Measurements from ENCODE around the gene SLC1A2.

SLC1A2 gene

DNA sequence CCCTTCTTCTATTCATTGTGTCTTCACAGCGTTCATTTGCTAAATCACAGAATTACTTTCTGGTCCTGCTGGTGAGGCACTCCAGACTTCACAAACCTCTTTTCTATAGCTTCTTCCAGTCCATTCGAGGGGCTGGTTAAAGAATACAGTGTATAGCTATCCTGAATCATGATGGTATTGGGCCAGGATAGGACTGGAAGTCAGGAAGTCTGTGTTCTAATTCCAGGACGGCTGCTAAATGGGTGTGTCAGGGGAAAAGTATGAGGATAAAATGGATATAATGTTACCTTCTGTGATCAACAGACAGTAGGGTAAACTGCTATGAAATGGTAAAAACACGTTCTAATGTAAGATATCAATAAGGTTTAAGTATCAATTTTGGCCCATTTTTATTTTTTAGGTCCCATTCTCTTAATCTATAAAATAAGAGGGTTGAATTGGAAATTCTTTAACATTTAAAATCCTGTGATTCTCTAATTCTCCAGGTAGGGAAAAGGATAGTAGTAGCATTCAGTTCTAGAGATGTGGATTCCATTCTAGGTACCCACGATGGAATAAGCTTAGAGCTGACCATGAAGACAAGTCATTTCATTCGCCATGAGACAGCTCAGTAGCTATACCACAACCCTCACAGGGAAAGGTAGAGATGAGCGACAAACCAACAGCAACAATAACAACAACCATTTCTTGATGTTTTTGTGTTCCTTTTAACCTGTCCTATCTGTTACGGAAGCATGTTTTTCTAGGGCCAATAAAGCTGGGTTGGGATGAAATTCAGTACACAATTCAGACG lies 96.1 kb downstream of the SLC1A2 start:
- H3K4me3 ChIP-seq (ENCODE audit: low read length), result no peak overlapping the region
- H3K27ac ChIP-seq (ENCODE audit: low read depth, low read length), result no peak overlapping the region
- no peaks in the 10 kb centered on the region for H3K36me3 ChIP-seq (ENCODE audit: control insufficient read depth, insufficient read depth, low read length)
- no peaks in the 10 kb centered on the region for H3K27me3 ChIP-seq (ENCODE audit: control insufficient read depth, insufficient read depth, low read length)
- peaks cover 9% of the 10 kb centered on the region for H3K4me1 ChIP-seq (ENCODE audit: control insufficient read depth, insufficient read depth, low read length)
- H3K9ac ChIP-seq (ENCODE audit: low read length), result no peak overlapping the region

DNA sequence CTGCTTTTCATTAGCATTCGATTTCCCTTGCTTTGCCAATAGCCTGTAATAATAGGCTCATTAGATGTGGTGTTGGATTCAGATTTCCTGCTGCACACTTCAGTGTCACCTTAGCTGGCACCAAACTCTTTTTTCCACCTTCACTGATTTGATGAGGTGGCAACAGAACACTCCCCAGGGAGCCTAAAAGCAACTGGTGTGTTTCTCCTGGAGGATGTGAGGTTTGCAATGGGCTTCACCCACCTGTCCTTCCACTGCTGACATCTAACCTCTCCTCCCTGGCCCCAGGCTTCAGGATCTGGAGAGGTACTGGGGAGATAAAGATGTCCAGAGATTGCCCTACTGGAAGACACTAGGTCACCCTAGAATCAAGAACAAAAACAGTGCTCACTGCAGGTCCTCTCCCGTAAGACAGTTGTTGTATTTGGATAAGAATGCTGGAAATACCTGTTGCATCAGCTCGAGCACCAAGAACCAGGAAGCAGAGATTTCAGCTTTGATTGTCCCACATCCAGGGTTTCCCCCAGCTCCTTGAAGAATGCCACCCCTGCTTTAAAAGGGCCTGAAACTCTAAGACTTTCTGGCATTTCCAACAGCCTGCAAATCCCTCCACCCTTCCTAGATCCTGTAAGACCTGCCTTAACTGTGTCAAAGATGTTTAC lies 96.9 kb downstream of the SLC1A2 start:
- Histone ChIP-seq H3K27ac (ENCODE audit: low read depth, low read length) (no peak overlapping the region), H3K4me3 (ENCODE audit: low read length) (no peak overlapping the region), H3K9ac (ENCODE audit: low read length) (no peak overlapping the region), H3K4me1 (ENCODE audit: control insufficient read depth, insufficient read depth, low read length) (peaks cover 9% of the 10 kb centered on the region), H3K36me3 (ENCODE audit: control insufficient read depth, insufficient read depth, low read length) (no peaks in the 10 kb centered on the region), H3K27me3 (ENCODE audit: control insufficient read depth, insufficient read depth, low read length) (no peaks in the 10 kb centered on the region)

DNA sequence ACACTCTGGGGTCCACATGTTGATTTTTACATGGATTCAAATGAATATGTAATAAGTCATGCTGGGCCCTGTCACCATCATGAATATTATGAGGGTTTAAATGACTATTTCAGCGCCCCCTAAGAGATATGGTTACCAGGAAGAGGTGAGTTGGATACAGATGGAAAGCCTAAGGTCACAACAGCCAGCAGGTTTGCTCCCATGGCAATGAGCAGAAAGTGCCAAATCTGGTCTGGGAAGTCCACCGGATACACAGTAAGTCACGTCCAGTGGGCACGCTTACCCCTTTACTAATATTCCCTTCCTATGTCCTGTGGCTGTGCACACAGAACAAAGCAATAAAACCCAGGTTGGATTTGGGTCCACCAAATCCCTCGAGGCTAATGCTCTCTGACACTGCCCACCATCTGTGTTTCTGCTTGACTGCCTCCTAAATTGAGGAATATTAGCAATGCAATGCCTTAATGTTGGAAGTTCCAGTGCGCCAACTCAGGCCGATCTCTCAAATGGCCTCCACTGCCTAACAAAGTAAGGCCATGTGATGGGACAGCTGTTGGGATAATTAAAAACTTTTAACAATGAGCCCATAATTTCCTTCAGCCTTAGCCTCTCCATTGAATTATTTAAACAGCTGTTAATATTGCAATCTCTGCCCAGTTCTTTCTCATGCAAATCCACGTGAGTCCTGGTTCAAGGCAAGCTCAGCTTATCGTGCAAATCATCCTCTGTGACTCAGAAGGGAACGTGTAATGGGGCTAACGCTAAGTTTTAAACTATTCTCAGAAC lies 97.6 kb downstream of the SLC1A2 start:
- Histone ChIP-seq H3K4me1 (ENCODE audit: control insufficient read depth, insufficient read depth, low read length) (peaks cover 8% of the 10 kb centered on the region), H3K27ac (ENCODE audit: low read depth, low read length) (no peak overlapping the region), H3K27me3 (ENCODE audit: control insufficient read depth, insufficient read depth, low read length) (no peaks in the 10 kb centered on the region), H3K9ac (ENCODE audit: low read length) (no peak overlapping the region), H3K4me3 (ENCODE audit: low read length) (no peak overlapping the region), H3K36me3 (ENCODE audit: control insufficient read depth, insufficient read depth, low read length) (no peaks in the 10 kb centered on the region)

DNA sequence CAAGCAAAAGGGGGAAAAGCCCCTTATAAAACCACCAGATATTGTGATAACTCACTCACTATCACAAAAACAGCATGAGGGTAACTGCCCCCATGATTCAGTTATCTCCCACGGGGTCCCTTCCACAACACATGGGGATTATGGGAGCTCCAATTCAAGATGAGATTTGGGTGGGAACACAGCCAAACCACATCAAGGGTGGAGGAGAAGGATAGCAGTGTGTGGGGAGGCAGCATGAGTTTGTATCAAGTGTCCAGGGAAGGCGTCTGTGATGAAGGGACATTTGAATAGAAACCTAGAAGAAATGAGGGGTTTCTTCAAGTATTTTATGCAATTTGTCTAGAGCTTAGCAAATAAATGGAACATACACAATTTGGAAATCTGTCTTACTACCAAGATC lies 98.2 kb downstream of the SLC1A2 start:
- H3K4me1 ChIP-seq (ENCODE audit: control insufficient read depth, insufficient read depth, low read length), result peaks cover 2% of the 10 kb centered on the region
- H3K36me3 ChIP-seq (ENCODE audit: control insufficient read depth, insufficient read depth, low read length), result no peaks in the 10 kb centered on the region
- no peak overlapping the region for H3K27ac ChIP-seq (ENCODE audit: low read depth, low read length)

DNA sequence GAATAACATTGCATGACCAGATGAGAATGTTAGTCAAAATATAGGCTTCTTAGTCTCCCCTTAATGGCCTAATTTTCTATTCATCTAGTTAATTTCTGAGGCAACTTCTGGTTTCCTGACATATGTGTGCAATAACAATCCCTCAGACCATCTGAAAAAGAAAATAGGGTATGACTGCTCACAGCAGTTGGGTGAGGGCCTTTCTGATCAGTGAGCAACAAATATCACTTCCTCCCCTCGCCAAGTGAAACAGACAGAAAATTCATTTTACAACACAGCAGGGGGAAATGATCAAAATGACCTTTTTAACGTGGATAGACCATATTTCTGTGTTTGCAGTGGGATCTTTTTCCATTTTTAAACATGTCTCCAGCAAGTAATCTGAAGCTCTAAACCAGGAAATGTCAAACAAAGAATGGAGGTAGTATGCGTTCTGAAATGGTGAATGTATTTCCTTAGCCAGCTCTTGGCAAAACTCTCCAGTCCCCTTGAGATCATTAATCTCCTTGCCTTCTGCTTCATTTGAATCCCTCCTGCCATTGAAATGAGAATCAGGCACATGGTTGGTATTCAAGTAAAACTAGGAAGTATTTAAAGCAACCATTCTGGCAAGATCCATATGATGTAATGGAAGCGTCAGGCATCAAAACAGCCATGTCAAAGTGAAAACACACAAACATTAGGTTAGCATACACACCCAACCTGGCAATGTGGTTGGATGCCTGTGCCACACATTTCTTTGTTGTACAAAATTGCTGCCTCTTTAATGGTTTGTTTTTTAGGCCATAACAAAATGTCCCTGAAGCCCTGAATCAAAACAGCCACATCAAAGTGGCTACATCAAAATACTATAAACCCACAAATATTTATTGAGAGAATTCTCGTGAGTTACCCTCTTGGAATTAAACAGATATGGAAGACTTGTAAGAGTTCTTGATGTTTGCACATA lies 100.1 kb downstream of the SLC1A2 start:
- Histone ChIP-seq H3K4me1 (ENCODE audit: control insufficient read depth, insufficient read depth, low read length) (no peaks in the 10 kb centered on the region), H3K27me3 (ENCODE audit: control insufficient read depth, insufficient read depth, low read length) (no peaks in the 10 kb centered on the region), H3K36me3 (ENCODE audit: control insufficient read depth, insufficient read depth, low read length) (no peaks in the 10 kb centered on the region), H3K27ac (ENCODE audit: low read depth, low read length) (no peak overlapping the region), H3K4me3 (ENCODE audit: low read length) (no peak overlapping the region), H3K9ac (ENCODE audit: low read length) (no peak overlapping the region)

More for the DNA sequence above, 98.2 kb downstream of the SLC1A2 start:
- H3K4me3 ChIP-seq (ENCODE audit: low read length), result no peak overlapping the region
- no peaks in the 10 kb centered on the region for H3K27me3 ChIP-seq (ENCODE audit: control insufficient read depth, insufficient read depth, low read length)
- no peak overlapping the region for H3K9ac ChIP-seq (ENCODE audit: low read length)

DNA sequence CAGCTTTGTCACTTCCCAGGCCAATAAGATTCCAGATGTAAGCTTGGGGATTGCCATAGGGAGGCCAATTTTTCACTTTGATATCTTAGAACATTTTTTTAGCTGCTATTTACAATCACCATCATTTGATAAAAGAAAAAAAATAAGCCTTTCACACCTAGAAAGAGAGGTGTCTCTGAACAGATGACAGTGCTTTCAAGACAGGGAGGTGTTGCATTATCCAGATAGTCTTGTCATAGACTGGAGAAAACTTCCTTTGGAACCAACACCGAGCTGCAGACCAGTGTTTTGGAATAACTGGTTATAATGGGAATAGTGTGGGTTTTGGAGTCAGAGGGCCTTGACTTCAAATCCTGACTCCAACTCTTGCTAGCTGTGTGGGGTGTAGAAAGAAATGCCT lies 101.0 kb downstream of the SLC1A2 start:
- Histone ChIP-seq H3K4me3 (ENCODE audit: low read length) (no peak overlapping the region), H3K4me1 (ENCODE audit: control insufficient read depth, insufficient read depth, low read length) (no peaks in the 10 kb centered on the region), H3K27ac (ENCODE audit: low read depth, low read length) (no peak overlapping the region), H3K36me3 (ENCODE audit: control insufficient read depth, insufficient read depth, low read length) (no peaks in the 10 kb centered on the region), H3K27me3 (ENCODE audit: control insufficient read depth, insufficient read depth, low read length) (no peaks in the 10 kb centered on the region), H3K9ac (ENCODE audit: low read length) (no peak overlapping the region)

DNA sequence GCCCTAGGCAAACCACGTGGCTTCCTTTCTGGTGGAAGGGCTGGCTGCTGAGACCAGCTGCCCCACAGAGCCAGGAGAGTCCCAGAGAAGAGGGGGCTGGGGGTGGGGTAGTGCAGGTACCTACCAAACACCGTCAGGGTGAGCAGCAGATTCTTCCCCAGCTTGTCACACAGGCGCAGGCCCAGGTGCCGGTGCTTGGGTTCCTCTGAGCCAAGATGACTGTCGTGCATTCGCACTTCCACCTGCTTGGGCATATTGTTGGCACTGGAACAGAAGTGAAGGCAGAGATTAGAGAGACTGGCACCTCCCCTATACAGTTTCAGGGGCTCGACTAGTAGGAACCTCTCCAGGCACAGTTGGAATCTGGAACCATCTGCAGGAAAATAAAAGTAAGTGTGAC lies 102.1 kb downstream of the SLC1A2 start:
- no peaks in the 10 kb centered on the region for H3K27me3 ChIP-seq (ENCODE audit: control insufficient read depth, insufficient read depth, low read length)
- H3K4me1 ChIP-seq (ENCODE audit: control insufficient read depth, insufficient read depth, low read length), result no peaks in the 10 kb centered on the region
- H3K36me3 ChIP-seq (ENCODE audit: control insufficient read depth, insufficient read depth, low read length), result no peaks in the 10 kb centered on the region
- H3K27ac ChIP-seq (ENCODE audit: low read depth, low read length), result no peak overlapping the region
- H3K4me3 ChIP-seq (ENCODE audit: low read length), result no peak overlapping the region
- H3K9ac ChIP-seq (ENCODE audit: low read length), result no peak overlapping the region

DNA sequence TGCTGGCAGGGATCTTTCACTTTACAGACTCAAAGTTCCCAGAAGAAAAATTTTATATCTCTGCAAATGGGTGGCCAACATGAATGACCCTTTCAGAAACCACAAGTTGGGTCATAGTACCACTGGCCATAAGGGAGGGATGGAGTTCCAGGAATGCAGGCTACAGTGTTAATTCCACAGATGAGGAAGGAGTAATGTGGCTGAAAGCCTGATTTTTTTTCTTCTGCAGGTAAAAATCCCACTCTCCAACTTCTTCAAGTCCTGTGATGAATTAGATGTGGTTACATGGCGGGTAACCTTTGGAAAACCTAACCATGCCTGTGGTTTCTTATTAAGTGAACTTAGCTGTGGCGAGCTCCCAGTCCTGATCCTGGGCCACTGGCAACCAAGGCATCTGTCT lies 103.2 kb downstream of the SLC1A2 start:
- Histone ChIP-seq H3K27me3 (ENCODE audit: control insufficient read depth, insufficient read depth, low read length) (no peaks in the 10 kb centered on the region), H3K36me3 (ENCODE audit: control insufficient read depth, insufficient read depth, low read length) (no peaks in the 10 kb centered on the region), H3K9ac (ENCODE audit: low read length) (no peak overlapping the region), H3K4me3 (ENCODE audit: low read length) (no peak overlapping the region), H3K4me1 (ENCODE audit: control insufficient read depth, insufficient read depth, low read length) (no peaks in the 10 kb centered on the region), H3K27ac (ENCODE audit: low read depth, low read length) (no peak overlapping the region)

DNA sequence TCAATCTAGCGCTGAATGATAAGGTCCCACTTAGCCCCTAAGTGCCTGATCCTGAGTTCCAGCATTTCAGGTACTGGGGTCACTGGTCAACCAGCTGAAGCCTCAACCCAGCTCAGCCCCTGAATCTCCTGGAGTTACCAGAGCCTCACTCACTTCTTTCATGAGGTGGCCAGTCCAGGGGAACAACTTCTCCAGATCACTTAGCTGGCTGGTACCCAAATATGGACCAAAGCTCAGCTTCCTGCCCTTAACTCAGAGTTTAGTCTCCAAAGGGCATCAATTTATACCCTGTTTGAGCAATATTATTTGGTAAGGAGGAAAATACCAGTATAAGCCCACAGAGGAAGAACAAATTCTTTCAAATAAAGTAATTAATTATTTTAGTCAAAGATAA lies 105.6 kb downstream of the SLC1A2 start:
- Histone ChIP-seq H3K9ac (ENCODE audit: low read length) (no peak overlapping the region), H3K4me1 (ENCODE audit: control insufficient read depth, insufficient read depth, low read length) (no peaks in the 10 kb centered on the region), H3K36me3 (ENCODE audit: control insufficient read depth, insufficient read depth, low read length) (no peaks in the 10 kb centered on the region), H3K4me3 (ENCODE audit: low read length) (no peak overlapping the region), H3K27me3 (ENCODE audit: control insufficient read depth, insufficient read depth, low read length) (no peaks in the 10 kb centered on the region), H3K27ac (ENCODE audit: low read depth, low read length) (no peak overlapping the region)

DNA sequence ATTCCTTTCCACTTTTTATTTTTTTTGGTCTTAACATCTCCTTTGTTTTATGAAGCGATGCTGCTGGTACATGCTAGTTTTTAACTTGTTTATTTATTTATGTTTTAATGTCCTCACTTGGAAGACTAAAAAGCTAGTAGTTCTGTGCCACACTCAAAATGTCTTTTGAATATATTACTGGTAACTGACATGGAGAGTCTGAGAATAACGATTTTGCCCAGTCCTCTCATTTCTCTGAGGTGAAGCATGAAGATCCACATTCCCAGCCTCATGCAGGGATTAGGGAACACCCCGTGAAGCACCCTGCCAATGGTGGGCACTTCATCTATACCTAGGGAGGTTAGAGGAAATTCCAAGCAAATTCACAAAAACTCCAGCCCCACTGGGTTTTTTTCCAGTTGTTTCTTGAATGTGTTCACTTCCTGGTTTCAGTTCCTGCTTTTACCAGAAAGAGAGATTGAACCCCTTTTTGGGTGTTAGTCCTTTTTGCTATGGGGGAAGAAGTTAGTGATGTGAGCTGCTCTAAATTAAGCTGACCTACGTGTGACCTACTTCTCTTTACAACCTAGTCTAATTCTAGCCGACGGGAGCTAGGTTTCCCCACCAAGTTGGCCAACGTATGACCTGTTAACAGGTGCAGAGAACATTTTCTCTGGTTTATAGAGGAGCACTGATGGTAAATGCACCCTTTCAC lies 106.1 kb downstream of the SLC1A2 start:
- Histone ChIP-seq H3K36me3 (ENCODE audit: control insufficient read depth, insufficient read depth, low read length) (no peaks in the 10 kb centered on the region), H3K4me1 (ENCODE audit: control insufficient read depth, insufficient read depth, low read length) (no peaks in the 10 kb centered on the region), H3K27ac (ENCODE audit: low read depth, low read length) (no peak overlapping the region), H3K9ac (ENCODE audit: low read length) (no peak overlapping the region), H3K4me3 (ENCODE audit: low read length) (no peak overlapping the region), H3K27me3 (ENCODE audit: control insufficient read depth, insufficient read depth, low read length) (no peaks in the 10 kb centered on the region)

DNA sequence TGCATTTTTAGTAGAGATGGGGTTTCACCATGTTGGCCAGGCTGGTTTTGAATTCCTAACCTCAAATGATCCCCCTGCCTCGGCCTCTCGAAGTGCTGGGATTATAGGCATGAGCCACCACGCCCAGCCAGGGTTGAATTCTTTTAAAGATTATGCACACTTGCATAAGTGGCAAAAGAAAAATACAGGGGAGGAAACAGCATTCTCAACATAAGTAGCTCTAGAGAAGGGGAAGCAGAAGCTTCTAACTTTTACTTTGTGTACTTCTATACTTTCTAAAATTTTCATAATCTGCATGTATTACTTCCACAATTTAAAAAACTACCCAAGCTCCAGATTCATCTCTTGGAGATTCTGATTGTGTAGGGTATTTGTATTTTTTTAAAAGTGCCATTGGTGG lies 108.0 kb downstream of the SLC1A2 start:
- Histone ChIP-seq H3K9ac (ENCODE audit: low read length) (no peak overlapping the region), H3K27me3 (ENCODE audit: control insufficient read depth, insufficient read depth, low read length) (no peaks in the 10 kb centered on the region), H3K36me3 (ENCODE audit: control insufficient read depth, insufficient read depth, low read length) (no peaks in the 10 kb centered on the region), H3K4me1 (ENCODE audit: control insufficient read depth, insufficient read depth, low read length) (no peaks in the 10 kb centered on the region), H3K4me3 (ENCODE audit: low read length) (no peak overlapping the region), H3K27ac (ENCODE audit: low read depth, low read length) (no peak overlapping the region)

Measured in rectal smooth muscle tissue (tissue), 1 donor.